PC-9 (cell line): ENCODE results near the gene SFT2D3. TPM values are rescaled to one million over a fixed set of nuclear protein-coding genes. Genes with fewer than 3 reads are reported as not detected.

Experiments
- BruUV-seq: library from RNA; stranded (reverse); fragments of 400-500 nt; replicated peaks from 2 replicates; lab custom pipeline; 2021; lab: Mats Ljungman, UMichigan
- CTCF ChIA-PET: fragments of 300-600 bp; sonication (Branson Sonifier 250); formaldehyde crosslinking; loops from one replicate; lab custom pipeline; 2022; ENCODE audit warnings: antibody characterized with exemption; lab: Charles Lee
- POLR2A ChIA-PET: fragments of 300-600 bp; sonication (Branson Sonifier 250); formaldehyde crosslinking; loops from one replicate; lab custom pipeline; 2022; ENCODE audit warnings: antibody characterized with exemption; ENCODE audit not compliant: unreplicated experiment; lab: Charles Lee
- DNase-seq, 2 experiments: peaks; one replicate each; pipeline versions ENCODE4 v3.0.0 to v3.0.0-alpha.2; 2015 to 2022; ENCODE audit warnings: mixed read lengths in 1 of 2
- H2AFZ ChIP-seq: fragments of 200-600 bp; sonication (generic); 2 replicates; pipeline ENCODE4 v1.8.1; 2017; ENCODE audit warnings: antibody characterized with exemption
- H3F3A ChIP-seq: fragments of 200-600 bp; sonication (generic); 2 replicates; pipeline ENCODE4 v1.8.1; 2017; ENCODE audit warnings: antibody characterized with exemption, mild to moderate bottlenecking, low read depth; ENCODE audit not compliant: insufficient read depth
- H3K27ac ChIP-seq: fragments of 200-600 bp; sonication (generic); 2 replicates; pipeline ENCODE4 v1.6.1; 2016; ENCODE audit warnings: mixed run types
- H3K27me3 ChIP-seq: fragments of 200-600 bp; sonication (generic); 2 replicates; pipeline ENCODE4 v1.6.1; 2016; ENCODE audit warnings: low read depth, mixed run types; ENCODE audit not compliant: insufficient read depth
- H3K36me3 ChIP-seq: fragments of 200-600 bp; sonication (generic); 2 replicates; pipeline ENCODE4 v1.6.1; 2016; ENCODE audit warnings: low read depth, mixed run types
- H3K4me1 ChIP-seq: fragments of 200-600 bp; sonication (generic); replicated peaks from 2 replicates; pipeline ENCODE4 v1.6.1; 2016; ENCODE audit warnings: mixed run types; ENCODE audit not compliant: insufficient read depth
- H3K4me2 ChIP-seq: fragments of 200-600 bp; sonication (generic); 2 replicates; pipeline ENCODE4 v1.6.1; 2017; ENCODE audit warnings: mixed run types
- H3K4me3 ChIP-seq: fragments of 200-600 bp; sonication (generic); 2 replicates; pipeline ENCODE4 v1.6.1; 2016; ENCODE audit warnings: mixed run types
- H3K79me2 ChIP-seq: fragments of 200-600 bp; sonication (generic); 2 replicates; pipeline ENCODE4 v1.6.1; 2017; ENCODE audit warnings: low read depth, mixed run types
- H3K9me2 ChIP-seq: fragments of 200-600 bp; sonication (generic); 2 replicates; pipeline ENCODE4 v1.8.1; 2017; ENCODE audit warnings: mild to moderate bottlenecking; ENCODE audit not compliant: insufficient read depth
- H3K9me3 ChIP-seq: fragments of 200-600 bp; sonication (generic); 2 replicates; pipeline ENCODE4 v1.8.1; 2016; ENCODE audit warnings: low read depth; ENCODE audit not compliant: insufficient read depth
- H4K20me1 ChIP-seq: fragments of 200-600 bp; sonication (generic); 2 replicates; pipeline ENCODE4 v1.8.1; 2017; ENCODE audit not compliant: insufficient read depth
- CTCF ChIP-seq: fragments of 200-600 bp; sonication (generic); conservative IDR thresholded peaks from 2 replicates; pipeline ENCODE4 v1.6.1; 2017; ENCODE audit warnings: mixed run types, antibody characterized with exemption, mild to moderate bottlenecking, moderate library complexity
- EZH2 ChIP-seq: fragments of 200-600 bp; sonication (generic); IDR thresholded peaks from 2 replicates; pipeline ENCODE4 v1.8.0; 2017; ENCODE audit warnings: antibody characterized with exemption, low read depth
- intact Hi-C: fragments of 100-400 bp; cut with micrococcal nuclease; formaldehyde crosslinking; loops from one replicate; pipeline ENCODE4 v1.10.0; 2022; ENCODE audit not compliant: unreplicated experiment
- total RNA-seq: library from RNA; stranded (reverse); gene quantifications from 2 replicates; pipeline ENCODE4 v1.2.3, GENCODE V29; 2021

The SFT2D3 gene
- total RNA-seq, 1 experiment from 2014 or later = 7.3 TPM

DNA sequence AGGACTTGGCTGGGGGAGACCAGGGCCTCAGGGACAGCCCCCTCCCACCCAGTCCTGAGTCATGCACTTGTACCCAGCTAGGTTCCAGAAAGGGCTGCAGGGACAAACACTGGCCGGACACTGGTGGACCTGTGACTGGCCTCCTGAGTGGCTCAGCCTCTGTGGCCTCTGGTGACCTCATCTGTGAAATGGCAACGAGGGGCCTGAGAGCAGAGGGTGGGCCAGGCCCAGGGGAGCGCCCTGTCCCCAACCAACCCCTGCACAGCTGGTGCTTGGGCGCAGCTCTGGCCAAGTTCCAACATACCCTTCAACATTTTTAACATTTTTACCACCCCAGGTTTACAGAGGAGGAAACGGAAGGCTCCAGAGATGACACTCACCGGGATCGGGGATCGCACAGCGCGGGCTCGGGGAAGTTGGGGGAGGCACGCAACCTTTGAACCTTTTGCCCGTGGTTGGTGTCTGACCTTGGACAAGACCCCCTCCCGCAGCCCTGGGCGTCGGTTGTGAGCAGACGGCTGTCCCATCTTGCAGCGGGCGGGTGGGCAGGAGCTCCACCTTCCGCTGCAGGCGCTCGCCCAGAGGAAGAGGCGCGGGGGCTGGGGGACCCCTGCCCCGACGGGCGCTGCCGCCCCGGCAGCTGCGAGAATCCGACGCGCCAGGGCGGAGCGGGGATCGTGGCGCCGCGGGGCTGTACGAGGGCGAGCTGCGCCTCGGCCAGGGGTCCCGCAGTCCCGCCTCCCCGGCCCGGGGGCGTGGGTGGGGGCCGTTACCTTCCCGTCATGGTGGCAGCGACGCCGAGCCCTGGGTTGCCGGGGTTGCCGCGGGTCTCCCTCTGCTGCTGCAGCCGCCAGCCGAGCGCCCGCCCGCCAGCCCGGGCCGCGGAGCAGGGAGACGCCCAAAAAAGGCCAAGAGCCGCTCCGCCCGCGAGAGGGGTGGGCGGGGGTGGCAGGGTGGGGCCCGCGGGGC is 26.8 kb upstream of the SFT2D3 start:
- TF ChIP-seq EZH2 = peak; percentile 80; the same call in 1 of the 2 replicates
- TF ChIP-seq CTCF = no peak
- ChIA-PET POLR2A (interaction anchor here (0.6 kb wide), 1 partner anchor 148 kb away, joined by 7 read pairs; the partner anchor contains the start of gene IWS1), CTCF (interaction anchor here (0.7 to 1.2 kb wide), 3 partner anchors 25 to 355 kb away, joined by 4 to 8 read pairs (median 5); no protein-coding TSS in a partner anchor)
- BruUV-seq = no TSS peak
- H3K4me2 ChIP-seq = peak overlapping the region; percentile 57
- no peaks in the 10 kb centered on the region for H3K9me2 ChIP-seq
- intact Hi-C loops = no loop called here
- H3F3A ChIP-seq = no peaks in the 10 kb centered on the region; the same call in 1 of the 2 replicates
- no peaks in the 10 kb centered on the region for H3K9me3 ChIP-seq
- no peaks in the 10 kb centered on the region for H3K36me3 ChIP-seq
- H2AFZ ChIP-seq = no peak overlapping the region
- no peaks in the 10 kb centered on the region for H3K4me1 ChIP-seq
- no peak for DNase-seq
- H3K27me3 ChIP-seq = peaks cover 89% of the 10 kb centered on the region
- H3K4me3 ChIP-seq = peak overlapping the region; percentile 35; the same call in 1 of the 2 replicates
- no peaks in the 10 kb centered on the region for H4K20me1 ChIP-seq
- H3K27ac ChIP-seq = no peak overlapping the region
- no peaks in the 10 kb centered on the region for H3K79me2 ChIP-seq

GRCh38 chr2:127675331-127676261 is 25.7 kb upstream of the SFT2D3 start, which contains the start of gene LIMS2:
LIMS2 (minus strand) TSS chr2:127675530; CDS start chr2:127675024, 506 bp downstream.
- no peak for TF ChIP-seq CTCF
- TF ChIP-seq EZH2 = 0 out of 2 replicates have a peak, but pooled peaks have one; percentile 83
- no peaks in the 10 kb centered on the region for H3K79me2 ChIP-seq
- no peak within 1 kb of the TSS for H3K27ac ChIP-seq
- DNase-seq = peak in 1 of 2 experiments; percentile 44
- peak within 1 kb of the TSS; percentile 35; the same call in 1 of the 2 replicates for H3K4me3 ChIP-seq
- H3F3A ChIP-seq = no peaks in the 10 kb centered on the region; the same call in 1 of the 2 replicates
- H4K20me1 ChIP-seq = no peaks in the 10 kb centered on the region
- intact Hi-C loops = no loop called here
- H2AFZ ChIP-seq = no peak within 1 kb of the TSS
- H3K9me2 ChIP-seq = no peaks in the 10 kb centered on the region
- H3K36me3 ChIP-seq = no peaks in the 10 kb centered on the region
- no peaks in the 10 kb centered on the region for H3K9me3 ChIP-seq
- ChIA-PET CTCF (interaction anchor here (0.5 to 1.2 kb wide), 3 partner anchors 26 to 498 kb away, joined by 4 to 7 read pairs (median 5); no protein-coding TSS in a partner anchor), POLR2A (interaction anchor here (0.6 kb wide), 3 partner anchors 33 to 287 kb away, joined by 4 to 7 read pairs (median 5); partner anchors contain the start of gene IWS1)
- H3K4me2 ChIP-seq = peak within 1 kb of the TSS; percentile 57
- BruUV-seq = no TSS peak
- no peaks in the 10 kb centered on the region for H3K4me1 ChIP-seq
- H3K27me3 ChIP-seq = peaks cover 78% of the 10 kb centered on the region
